HG02885 (cell line): ENCODE data around the gene FAM20A.
"Not testable (repeated sequence)": the region's sequence is repeated elsewhere in the genome, so short reads cannot be mapped to it uniquely, and the experiment has no call there.

Experiments
- ATAC-seq: cut with Tn5 transposase; IDR thresholded peaks from one replicate; pipeline ENCODE4 v1.9.1; 2021; ENCODE audit warnings: mild to moderate bottlenecking; ENCODE audit not compliant: unreplicated experiment, poor library complexity

Gene FAM20A

DNA sequence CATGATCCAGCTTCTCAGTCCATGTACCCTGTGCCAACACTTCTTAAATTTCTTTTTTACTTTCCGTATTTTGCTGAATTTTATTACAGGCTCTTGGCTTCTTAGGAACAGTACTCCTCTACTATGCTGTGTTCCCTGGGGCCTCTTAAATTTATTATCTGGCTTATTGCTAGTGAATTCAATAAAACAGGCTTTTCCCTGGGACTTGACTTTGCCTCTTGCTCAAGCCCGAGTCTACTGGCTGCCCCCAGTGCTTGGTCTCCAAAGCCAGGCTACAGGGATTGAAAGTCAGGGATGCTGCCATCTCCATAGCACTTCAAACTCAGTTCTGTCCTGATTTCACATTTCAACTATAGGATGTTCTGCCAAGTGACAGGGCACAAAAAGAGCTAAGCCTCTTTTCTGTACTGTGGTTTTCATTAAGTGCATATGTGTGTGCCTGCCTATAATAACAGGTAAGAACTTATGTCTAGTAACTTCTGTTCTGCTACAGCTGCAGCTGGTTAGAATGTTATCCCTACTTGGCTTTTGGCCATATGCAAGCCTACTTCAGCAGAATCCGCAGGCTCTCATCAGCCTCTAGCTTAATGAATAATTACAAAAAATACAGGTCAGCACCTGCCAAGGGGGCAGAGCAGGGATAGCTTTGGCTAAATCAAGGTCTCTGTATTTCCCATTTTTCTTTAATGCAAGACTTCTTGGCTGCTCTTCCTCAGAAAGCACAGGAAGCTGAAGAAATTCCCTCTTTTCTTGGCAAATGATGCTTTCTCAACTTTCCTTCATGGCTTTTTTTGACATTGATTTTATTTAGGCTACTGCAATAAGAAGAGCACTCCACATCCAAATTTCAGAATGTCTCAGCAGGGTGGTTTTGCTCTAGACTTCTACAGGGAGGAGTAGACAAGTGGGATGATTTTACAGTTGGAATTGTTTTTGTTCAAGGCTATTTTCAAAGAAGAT, 8.2 kb downstream of the FAM20A start:
- no peak for ATAC-seq

DNA sequence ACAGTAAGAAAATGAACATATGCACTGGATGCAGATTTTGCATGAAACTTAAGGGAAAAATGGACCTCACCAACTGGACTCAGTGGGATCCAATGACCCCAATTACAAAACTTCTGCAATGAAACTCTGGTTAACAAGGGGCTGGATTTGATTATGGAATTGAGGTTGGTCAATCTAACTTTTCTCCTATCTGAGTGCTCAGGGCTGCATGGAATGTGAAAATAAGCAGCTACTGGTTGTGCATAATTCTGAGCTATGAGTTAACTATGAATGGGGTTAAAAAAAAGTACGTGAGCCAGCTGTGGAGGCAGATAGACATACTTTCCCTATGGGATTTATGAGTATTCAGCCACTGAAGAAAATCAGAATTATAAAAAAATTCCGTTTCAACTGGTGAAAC, 9.2 kb downstream of the FAM20A start:
- no peak for ATAC-seq

GRCh38 chr17:68591583-68591982, 9.6 kb downstream of the FAM20A start:
- ATAC-seq = no peak

GRCh38 chr17:68589086-68589485, 12.1 kb downstream of the FAM20A start:
- no peak for ATAC-seq

DNA sequence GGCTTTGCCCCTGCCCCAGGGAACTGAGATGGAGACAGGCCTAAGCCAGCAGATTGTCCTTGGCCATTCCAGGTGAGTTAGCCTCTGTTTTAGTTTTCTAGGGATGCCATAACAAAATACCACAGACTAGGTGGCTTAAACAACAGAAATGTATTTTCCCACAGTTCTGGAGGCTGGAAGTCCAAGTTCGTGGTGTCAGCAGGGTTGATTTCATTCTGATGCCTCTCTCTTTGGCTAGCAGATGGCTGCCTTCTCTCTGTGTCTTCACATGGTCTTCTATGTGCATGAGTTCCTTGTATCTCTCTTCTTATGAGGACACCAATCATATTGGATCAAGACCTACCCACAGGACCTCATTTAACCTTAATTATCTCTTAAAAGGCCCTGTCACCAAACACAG, 12.8 kb downstream of the FAM20A start:
- ATAC-seq = no peak

GRCh38 chr17:68587847-68588246, 13.3 kb downstream of the FAM20A start:
- no peak for ATAC-seq

- no peak for ATAC-seq
Observed at GRCh38 chr17:68587026-68587425, 14.1 kb downstream of the FAM20A start.

DNA sequence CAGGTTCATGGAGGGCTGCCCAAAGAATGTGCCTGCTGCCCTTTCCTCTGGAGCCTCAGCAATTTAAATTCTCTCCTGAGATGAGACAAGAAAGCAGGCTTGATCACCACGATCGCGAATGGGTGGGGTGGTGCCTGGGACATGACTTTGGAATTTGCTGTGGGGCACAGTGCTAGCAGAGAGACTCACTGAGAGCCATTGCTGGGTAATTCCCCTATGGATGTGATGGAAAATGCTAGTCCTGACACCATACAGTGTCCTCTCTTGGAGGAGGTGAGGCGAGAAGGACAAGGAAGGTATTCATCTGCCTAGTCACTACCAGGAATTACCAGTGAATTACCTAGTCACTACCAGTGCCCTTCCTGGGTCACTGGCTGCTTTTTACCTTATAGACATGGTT, 15.5 kb downstream of the FAM20A start:
- no peak for ATAC-seq

- ATAC-seq = no peak
Observed at GRCh38 chr17:68584581-68585303, 16.4 kb downstream of the FAM20A start.

GRCh38 chr17:68582867-68583266, 18.3 kb downstream of the FAM20A start:
- ATAC-seq = not testable (repeated sequence)

DNA sequence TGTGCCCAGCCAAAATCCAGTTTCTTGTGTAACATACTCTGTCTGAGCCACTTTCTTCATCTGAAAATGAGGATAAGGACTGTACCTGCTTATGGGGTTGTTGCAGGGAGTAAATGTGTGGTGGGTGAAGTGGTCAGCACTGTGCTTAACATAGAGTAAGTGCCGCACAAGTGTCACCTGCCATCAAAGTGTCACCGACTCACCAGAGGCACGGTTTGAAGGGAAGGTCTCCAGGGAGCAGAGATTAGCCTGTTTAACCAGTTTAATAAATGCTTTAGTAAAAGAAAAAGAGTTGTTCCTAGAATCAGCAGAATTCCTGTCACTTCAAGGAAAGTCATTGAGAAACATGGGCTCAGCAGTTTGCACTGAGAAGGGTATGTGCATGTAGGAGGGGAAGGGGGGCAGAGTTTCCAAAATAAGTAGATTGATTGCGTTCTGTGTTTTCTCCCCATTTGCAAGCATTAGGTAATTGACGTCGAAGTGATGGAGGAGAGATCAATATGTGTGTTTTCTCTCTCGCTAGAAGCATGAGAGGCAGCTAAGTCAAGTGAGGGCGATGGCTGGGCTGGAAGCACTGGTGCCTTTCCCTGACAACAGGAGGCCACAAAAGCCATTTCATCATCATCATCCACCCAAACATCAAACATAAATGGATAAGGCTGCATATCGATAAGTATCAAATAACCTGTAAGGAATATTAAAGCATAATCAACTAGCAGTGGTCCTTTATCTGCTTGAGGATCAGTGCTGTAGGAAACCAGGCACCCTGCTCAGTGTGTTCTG, 19.1 kb downstream of the FAM20A start:
- no peak for ATAC-seq

DNA sequence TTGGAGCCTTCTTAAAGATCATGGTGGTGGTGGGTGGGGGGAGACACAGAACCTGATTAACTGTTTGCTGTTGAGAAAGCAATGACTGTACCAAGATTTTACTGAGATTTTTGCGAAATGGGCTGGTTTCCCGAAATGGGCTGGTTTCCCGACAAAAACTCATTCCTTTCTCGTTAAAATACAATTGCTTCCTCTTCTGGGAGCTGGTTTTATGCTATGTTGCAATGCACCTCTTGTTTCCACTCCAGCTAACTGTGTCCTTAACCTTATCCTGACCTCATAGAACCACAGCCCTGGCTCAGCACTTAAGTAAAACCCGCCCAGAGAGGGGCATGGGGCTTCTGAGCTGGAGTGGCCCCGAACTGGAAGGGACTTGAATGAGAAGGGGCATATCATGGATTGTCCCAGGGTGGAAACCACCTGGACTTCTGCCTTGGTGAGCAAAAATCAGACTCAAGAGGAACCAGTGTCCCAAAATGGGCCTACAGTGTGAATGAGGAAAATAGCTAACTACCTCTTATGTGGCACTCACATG, 20.9 kb downstream of the FAM20A start:
- ATAC-seq = no peak

DNA sequence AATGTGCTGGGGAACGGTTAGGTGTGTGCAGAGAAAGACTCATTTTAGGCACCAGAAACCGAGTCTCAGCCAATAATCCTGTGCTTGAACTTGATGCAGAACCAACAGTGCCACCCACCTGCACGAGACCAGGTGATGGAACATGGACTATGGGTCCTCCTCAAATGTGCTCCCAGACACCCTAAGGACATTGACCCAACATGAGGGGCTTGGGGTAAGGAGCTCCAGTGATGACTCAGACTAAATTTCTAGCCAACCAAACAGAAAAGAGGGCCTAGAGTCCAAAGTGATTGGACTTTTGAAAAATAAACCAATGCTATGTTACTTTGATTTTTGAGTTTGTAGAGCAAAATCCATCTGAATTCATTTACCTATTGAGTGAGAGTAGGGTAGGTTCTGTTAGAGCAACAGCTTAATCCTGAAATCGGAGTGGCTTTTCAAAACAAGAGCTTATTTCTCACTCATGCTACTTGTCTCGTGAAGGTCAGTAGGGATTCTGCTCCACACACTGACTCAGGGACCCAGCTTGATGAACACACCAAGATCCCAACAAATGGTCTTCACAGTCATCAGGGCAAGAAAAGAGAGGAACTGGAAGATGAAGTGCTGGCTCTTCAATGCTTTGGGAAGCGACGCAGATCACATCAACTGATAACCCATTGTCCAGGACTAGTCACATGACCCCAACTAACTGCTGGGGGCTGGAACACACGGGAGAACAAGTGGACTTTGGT, 21.8 kb downstream of the FAM20A start:
- no peak for ATAC-seq

GRCh38 chr17:68578236-68578635, 22.9 kb downstream of the FAM20A start:
- no peak for ATAC-seq

GRCh38 chr17:68577497-68577821, 23.7 kb downstream of the FAM20A start:
- ATAC-seq = no peak

DNA sequence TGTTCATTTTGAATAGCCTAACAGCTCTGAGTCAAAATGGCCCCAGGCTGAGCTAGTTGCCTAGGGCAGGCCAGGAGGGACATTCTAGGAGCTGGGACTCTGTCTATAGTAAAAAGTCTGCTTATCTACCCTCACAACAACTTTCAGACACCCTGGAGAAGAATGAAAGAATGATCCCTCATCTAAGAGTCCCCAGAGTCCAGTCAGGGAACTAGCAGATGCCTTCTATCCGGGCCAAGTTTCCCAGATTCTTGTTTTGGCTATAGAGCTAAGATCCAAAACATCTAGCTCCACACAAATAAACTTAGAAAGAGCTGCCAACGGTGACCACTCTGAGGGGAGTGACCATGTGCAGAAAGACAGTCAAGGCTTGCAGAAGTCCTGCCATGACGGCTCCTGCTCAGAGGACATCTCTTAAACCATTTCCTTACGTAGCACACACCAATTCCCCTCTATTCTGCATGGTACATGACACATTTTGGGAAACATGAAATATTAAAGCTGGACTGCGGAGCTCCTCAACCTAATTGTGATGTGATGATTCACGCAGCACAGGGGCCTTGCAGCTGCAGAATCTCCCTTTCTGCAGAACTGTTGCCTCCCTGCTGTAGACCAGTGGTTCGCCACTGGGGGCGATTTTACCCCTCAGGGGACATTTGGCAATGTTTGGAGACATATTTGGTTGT, 24.2 kb downstream of the FAM20A start:
- ATAC-seq = no peak

GRCh38 chr17:68576137-68576536, 25.0 kb downstream of the FAM20A start:
- no peak for ATAC-seq

GRCh38 chr17:68573338-68573737, 27.8 kb downstream of the FAM20A start:
- no peak for ATAC-seq

DNA sequence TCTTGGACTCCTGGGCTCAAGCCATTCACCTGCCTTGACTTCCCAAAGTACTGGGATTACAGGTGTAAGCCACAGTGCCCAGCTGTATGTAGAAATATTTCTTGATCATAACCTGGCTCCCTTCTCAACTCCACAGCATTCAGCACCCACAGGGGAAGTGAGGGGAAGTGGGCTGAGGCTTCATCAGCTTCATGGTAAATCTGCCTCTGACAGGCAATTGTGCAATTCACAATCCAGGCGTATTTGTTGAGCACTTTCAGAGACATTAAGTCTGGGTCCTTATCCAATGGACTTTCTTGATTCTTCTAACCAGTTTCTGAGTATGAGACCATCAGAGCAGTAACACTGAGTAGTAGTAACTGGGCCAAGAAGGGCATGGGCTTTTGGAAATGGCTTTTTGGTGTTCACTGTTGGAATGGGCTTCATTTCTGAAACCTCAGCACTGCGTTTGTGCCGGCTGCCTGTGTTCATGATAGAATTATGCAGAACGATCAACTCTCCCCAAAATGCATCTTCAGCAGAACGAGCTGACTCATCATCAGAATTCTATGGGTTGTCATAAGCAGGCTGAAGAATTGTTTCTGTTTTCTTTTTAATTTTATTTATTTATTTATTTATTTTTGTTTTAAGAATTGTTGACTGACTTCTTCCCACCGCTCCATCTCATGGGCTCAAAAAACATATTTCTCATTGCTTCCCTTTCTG, 28.9 kb downstream of the FAM20A start:
- ATAC-seq = no peak
